Smooth muscle cell of the umbilical artery (primary cell): ENCODE measurements around the gene GSTK1. TPM values are rescaled to one million over a fixed set of nuclear protein-coding genes. Genes with fewer than 3 reads are reported as not detected.

Source experiments
- total RNA-seq: library from RNA; depleted of rRNA; stranded (reverse); fragments of >200 nt; gene quantifications from 2 replicates; pipeline ENCODE4 v1.2.3, GENCODE V29; 2014

Gene GSTK1
- 66.2 and 71.6 TPM in 2 replicates for total RNA-seq

DNA sequence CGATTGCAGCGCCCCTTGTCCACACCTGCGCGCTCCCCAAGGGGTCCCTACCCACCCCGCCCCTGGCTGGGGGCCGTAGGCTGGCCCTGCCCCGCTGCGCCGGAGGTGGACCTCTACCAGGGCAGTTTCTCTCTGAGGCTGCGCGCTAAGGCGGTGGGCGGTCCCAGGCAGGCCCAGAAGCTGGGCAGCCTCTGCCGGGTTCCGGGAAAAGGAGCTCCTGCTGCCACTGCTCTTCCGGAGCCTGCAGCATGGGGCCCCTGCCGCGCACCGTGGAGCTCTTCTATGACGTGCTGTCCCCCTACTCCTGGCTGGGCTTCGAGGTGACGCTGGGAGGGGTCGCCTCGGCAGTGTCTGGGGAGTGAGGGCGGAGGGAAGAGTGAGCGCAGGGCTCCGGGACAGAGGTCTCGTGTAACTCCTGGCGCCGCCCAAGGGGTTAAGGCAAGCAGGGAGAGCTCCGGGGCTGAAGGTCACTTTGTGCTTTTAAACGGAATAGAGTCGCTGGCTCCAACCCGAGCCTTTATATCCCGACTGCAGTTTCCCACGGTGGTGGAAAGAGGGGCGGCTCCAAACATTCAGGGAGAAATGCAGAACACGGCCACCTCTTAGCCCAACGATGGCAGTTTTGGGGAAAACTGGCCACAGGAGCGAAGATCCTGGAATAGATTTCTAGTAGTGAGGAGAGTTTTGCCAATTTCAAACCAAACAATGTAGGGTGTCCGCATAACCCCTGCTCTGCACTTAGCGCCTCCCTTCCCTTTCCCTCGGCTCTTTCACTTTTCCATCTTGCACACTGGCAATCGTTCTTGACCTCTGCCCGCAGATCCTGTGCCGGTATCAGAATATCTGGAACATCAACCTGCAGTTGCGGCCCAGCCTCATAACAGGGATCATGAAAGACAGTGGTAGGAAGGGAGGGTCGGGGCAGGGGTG lies at the start of gene GSTK1:
TSS of gene GSTK1 (plus strand) at position 176 of the 930 bp plus-strand sequence. CDS start at position 249, 73 bp downstream.

DNA sequence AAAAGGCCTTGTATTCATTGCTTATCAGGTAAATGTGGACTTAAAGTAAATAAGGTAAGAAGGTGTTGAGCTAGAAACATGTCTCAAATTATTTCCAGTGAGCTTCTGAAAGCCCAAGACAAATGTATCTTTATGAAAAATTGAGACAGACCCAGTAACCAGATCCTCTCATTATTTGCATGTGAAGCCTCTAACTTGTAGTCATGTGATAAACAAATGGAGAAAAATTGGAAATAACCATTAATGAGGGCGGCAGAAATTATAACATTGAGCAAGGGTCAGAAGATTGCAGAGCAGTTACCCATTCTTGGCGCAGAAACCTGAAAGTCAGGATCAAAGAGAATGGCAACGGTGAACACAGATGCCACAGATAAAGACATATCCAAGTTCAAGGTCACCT lies 41.5 kb upstream of the GSTK1 start, which contains the start of gene TAS2R40:
TSS of gene TAS2R40 (plus strand) at position 301 of the 400 bp plus-strand sequence. CDS start at position 343, 42 bp downstream.

DNA sequence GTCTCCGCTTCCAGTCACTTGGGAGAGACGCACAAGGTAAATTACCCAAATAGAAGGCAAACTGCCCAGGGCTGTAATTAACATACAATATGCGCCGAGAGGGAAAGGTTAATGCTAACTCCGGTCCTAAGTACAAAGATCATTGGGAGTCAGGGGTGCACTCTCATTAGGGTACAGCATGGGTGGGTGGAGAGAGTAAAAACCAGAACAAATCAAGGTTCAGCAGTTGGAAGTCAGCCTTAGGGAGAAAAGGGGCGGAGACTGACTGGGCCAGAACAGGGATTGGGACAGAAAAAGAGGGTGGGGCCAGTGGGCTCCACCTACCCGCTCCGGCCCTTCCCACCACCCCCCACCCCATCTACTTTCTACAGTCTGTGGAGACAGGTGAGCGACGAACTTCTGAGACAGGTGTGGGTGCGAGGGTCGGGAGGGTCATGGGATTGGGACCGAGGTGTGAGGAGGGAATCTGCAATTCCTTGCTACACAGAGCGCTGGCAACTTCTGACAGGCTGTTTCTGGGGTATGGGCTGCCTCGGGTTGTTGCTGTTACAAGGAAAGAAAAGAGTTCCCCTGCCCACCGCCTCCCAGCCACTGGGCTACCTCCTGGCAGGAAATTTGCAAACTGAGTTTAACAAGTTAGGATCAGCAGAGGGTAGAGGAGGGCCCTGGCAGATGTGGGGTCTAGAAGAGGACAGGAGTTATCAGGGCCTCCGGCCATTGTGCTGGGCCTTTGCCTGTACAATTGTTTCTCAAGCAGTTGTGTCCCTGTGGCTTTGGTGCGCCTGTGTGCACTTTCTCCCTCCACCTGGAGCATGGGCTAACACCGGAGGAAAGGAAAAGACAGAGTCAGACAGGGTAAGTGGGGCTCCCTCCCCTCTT lies 21.6 kb downstream of the GSTK1 start, which contains the start of gene TMEM139:
TSS of gene TMEM139 (plus strand) at position 368 of the 879 bp plus-strand sequence. CDS start 1,000 bp downstream, outside the sequence.

DNA sequence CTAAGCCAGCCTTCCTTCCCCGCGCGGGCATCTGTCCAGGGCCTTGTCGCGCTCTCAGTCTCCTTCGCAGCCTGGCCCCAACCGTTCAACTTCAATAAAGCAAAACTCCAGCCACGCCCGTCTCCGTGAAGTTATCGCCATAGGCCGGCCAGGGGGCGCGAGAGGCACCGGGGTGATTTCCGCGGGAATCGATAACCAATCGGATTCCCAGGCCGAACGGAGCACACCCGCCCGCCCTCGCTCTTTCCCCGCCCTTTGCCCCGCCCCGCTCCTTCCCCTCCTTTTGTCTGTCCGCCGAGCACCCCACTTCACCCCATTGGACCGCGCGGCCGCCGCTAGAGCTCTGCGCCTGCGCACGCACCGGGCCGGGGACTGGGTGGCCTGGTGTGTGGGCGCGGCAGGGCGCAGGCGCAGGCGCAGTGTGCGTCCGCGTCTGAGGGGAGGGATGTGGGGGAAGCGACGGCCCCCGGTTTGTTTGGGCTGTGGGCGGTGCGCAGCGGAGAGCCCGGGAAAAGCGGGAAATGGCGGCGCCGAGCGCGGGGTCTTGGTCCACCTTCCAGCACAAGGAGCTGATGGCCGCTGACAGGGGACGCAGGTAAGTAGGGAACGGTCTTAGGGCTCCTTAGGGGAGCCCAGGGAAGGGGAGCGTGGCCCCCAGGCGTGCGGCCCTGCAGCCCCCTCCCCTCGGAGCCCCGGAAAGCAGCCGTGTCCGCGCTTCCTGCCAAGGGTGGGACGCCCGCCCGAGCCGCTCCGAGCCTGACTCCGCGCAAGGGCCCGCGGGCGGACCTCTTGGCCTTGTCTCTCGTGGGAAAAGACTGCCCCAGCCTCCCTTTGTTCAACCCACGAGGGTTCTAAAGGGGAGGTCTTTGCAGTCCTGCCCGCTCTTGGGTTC lies 24.9 kb downstream of the GSTK1 start, which contains the start of gene CASP2:
TSS of gene CASP2 (plus strand) at position 417 of the 892 bp plus-strand sequence. CDS start at position 522, 105 bp downstream.

DNA sequence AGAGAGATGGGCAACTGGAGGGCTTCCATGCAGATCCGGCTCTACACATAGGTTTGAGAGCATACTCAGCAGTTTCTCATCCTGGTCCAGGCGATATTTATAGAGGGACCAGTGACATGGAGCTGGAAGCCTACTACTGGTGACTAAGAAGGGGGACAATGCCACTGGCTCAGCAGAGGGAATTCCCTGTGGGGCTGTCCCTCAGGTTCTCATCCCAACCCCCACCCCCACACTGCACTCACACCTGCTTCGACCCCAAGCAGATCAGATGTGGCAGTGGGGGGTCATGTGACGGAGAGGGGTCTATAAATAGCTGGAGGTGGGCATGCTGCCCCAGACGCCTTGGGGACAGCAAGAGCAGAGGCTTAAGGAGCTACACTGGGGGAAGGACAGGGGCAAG lies 52.5 kb downstream of the GSTK1 start, which contains the start of gene CLCN1:
TSS of gene CLCN1 (plus strand) at position 336 of the 400 bp plus-strand sequence. CDS start 102 bp downstream, outside the sequence.

Other genes with a start within 250 kb of the GSTK1 start
- not detected in 2 replicates for gene OR9A2, start 236.3 kb upstream of the GSTK1 start, total RNA-seq
- not detected in 2 replicates for gene OR6V1, start 211.1 kb upstream of the GSTK1 start, total RNA-seq
- gene PIP, start 131.4 kb upstream of the GSTK1 start, total RNA-seq: not detected in 2 replicates
- gene TAS2R39, start 80.0 kb upstream of the GSTK1 start, total RNA-seq: not detected in 2 replicates
- not detected in 2 replicates for gene TAS2R40, start 41.4 kb upstream of the GSTK1 start, total RNA-seq
- gene TMEM139, start 21.5 kb downstream of the GSTK1 start, total RNA-seq: not detected in 2 replicates
- 5.9 and 13.5 TPM in 2 replicates for gene CASP2, start 24.9 kb downstream of the GSTK1 start, total RNA-seq
- not detected in 2 replicates for gene CLCN1, start 52.7 kb downstream of the GSTK1 start, total RNA-seq
- gene FAM131B, start 99.3 kb downstream of the GSTK1 start, total RNA-seq: 3.6 and 4.0 TPM in 2 replicates
- gene ZYX, start 117.9 kb downstream of the GSTK1 start, total RNA-seq: 35.9 and 112 TPM in 2 replicates
- gene EPHA1, start 145.4 kb downstream of the GSTK1 start, total RNA-seq: 0.09 TPM in 1 of 2 replicates, not detected in the other
- not detected in 2 replicates for gene TAS2R60, start 180.0 kb downstream of the GSTK1 start, total RNA-seq
- 0.14 TPM in 1 of 2 replicates, not detected in the other for gene TAS2R41, start 214.4 kb downstream of the GSTK1 start, total RNA-seq